H9 (cell line): Measurements from ENCODE around the gene PCLAF. TPM values are rescaled to one million over a fixed set of nuclear protein-coding genes. Genes with fewer than 3 reads are reported as not detected.

Experiments
- DNase-seq: peaks from one replicate; pipeline ENCODE4 v3.0.0-alpha.2; 2017
- H2AFZ ChIP-seq: one replicate; pipeline ENCODE4 v1.6.1; 2013; ENCODE audit warnings: mild to moderate bottlenecking, low read length, control low read depth, moderate library complexity
- H2AK5ac ChIP-seq: 2 replicates; pipeline ENCODE4 v1.6.1; 2013; ENCODE audit warnings: low read length, control low read depth, mixed read lengths; ENCODE audit not compliant: insufficient read length
- H2BK120ac ChIP-seq: one replicate; pipeline ENCODE4 v1.6.1; 2013; ENCODE audit warnings: low read depth, mild to moderate bottlenecking, low read length, control low read depth, inconsistent platforms; ENCODE audit not compliant: poor library complexity, severe bottlenecking
- H2BK12ac ChIP-seq: 2 replicates; pipeline ENCODE4 v1.6.1; 2013; ENCODE audit warnings: low read length, control low read depth, mixed read lengths, low read depth; ENCODE audit not compliant: insufficient read length
- H2BK15ac ChIP-seq: 2 replicates; pipeline ENCODE4 v1.6.1; 2013; ENCODE audit warnings: low read depth, low read length, control low read depth
- H2BK20ac ChIP-seq: one replicate; pipeline ENCODE4 v1.6.1; 2013; ENCODE audit warnings: low read depth, mild to moderate bottlenecking, low read length, control low read depth, inconsistent platforms; ENCODE audit not compliant: poor library complexity, severe bottlenecking
- H2BK5ac ChIP-seq: 2 replicates; pipeline ENCODE4 v1.6.1; 2013; ENCODE audit warnings: low read length, control low read depth, mixed read lengths; ENCODE audit not compliant: insufficient read length
- H3K14ac ChIP-seq: 2 replicates; pipeline ENCODE4 v1.6.1; 2013; ENCODE audit warnings: low read length, control low read depth; ENCODE audit not compliant: insufficient read depth
- H3K18ac ChIP-seq: 2 replicates; pipeline ENCODE4 v1.6.1; 2013; ENCODE audit warnings: low read depth, mild to moderate bottlenecking, mixed read lengths, low read length, control low read depth; ENCODE audit not compliant: insufficient read length
- H3K23ac ChIP-seq: 2 replicates; pipeline ENCODE4 v1.6.1; 2013; ENCODE audit warnings: low read length, control low read depth, mixed read lengths, low read depth; ENCODE audit not compliant: insufficient read length
- H3K23me2 ChIP-seq: 2 replicates; pipeline ENCODE4 v1.6.1; 2013; ENCODE audit warnings: low read depth, mild to moderate bottlenecking, mixed read lengths, low read length, control low read depth; ENCODE audit not compliant: insufficient read length, poor library complexity, severe bottlenecking
- H3K27ac ChIP-seq: 2 replicates; pipeline ENCODE4 v1.5.1; 2013; ENCODE audit warnings: low read length, control low read depth, mixed read lengths, low read depth; ENCODE audit not compliant: insufficient read length
- H3K27me3 ChIP-seq: 2 replicates; pipeline ENCODE4 v1.6.1; 2013; ENCODE audit warnings: low read length, control low read depth, inconsistent platforms; ENCODE audit not compliant: insufficient read depth
- H3K4ac ChIP-seq: 2 replicates; pipeline ENCODE4 v1.6.1; 2013; ENCODE audit warnings: low read depth, mild to moderate bottlenecking, control low read depth, inconsistent platforms, low read length, moderate library complexity
- H3K4me1 ChIP-seq: 2 replicates; pipeline ENCODE4 v1.6.1; 2013; ENCODE audit warnings: low read length, control low read depth, inconsistent platforms; ENCODE audit not compliant: insufficient read depth
- H3K4me2 ChIP-seq: 2 replicates; pipeline ENCODE4 v1.6.1; 2013; ENCODE audit warnings: low read length, control low read depth, mixed read lengths; ENCODE audit not compliant: insufficient read length, insufficient read depth
- H3K56ac ChIP-seq: 2 replicates; pipeline ENCODE4 v1.6.1; 2013; ENCODE audit warnings: low read depth, mild to moderate bottlenecking, mixed read lengths, low read length, control low read depth; ENCODE audit not compliant: insufficient read length
- H3K79me1 ChIP-seq: 2 replicates; pipeline ENCODE4 v1.6.1; 2013; ENCODE audit warnings: low read depth, mild to moderate bottlenecking, moderate library complexity, low read length, control low read depth, inconsistent platforms; ENCODE audit not compliant: insufficient read depth, poor library complexity, severe bottlenecking
- H3K79me2 ChIP-seq: 2 replicates; pipeline ENCODE4 v1.6.1; 2013; ENCODE audit warnings: low read length, control low read depth, inconsistent platforms; ENCODE audit not compliant: insufficient read depth
- H3K9ac ChIP-seq: 2 replicates; pipeline ENCODE4 v1.6.1; 2013; ENCODE audit warnings: low read length, control low read depth, mixed read lengths; ENCODE audit not compliant: insufficient read length; ENCODE audit errors: extremely low read depth
- H3K9me3 ChIP-seq: one replicate; pipeline ENCODE4 v1.6.1; 2013; ENCODE audit warnings: low read depth, low read length, inconsistent platforms; ENCODE audit not compliant: control insufficient read depth
- H3T11ph ChIP-seq: one replicate; pipeline ENCODE4 v1.6.1; 2013; ENCODE audit warnings: mild to moderate bottlenecking, low read length, control low read depth, inconsistent platforms
- H4K20me1 ChIP-seq: one replicate; pipeline ENCODE4 v1.6.1; 2013; ENCODE audit not compliant: control insufficient read depth, insufficient read length, insufficient read depth
- H4K5ac ChIP-seq: 2 replicates; pipeline ENCODE4 v1.6.1; 2013; ENCODE audit warnings: low read depth, mild to moderate bottlenecking, mixed read lengths, low read length, control low read depth; ENCODE audit not compliant: insufficient read length
- H4K8ac ChIP-seq: replicated peaks from 2 replicates; pipeline ENCODE4 v1.6.1; 2013; ENCODE audit warnings: low read length, control low read depth, mixed read lengths, low read depth; ENCODE audit not compliant: insufficient read length
- H4K91ac ChIP-seq: 2 replicates; pipeline ENCODE4 v1.6.1; 2013; ENCODE audit warnings: low read depth, mild to moderate bottlenecking, moderate library complexity, mixed read lengths, low read length, control low read depth; ENCODE audit not compliant: insufficient read length
- H3K27ac Mint-ChIP-seq, 3 experiments: 2 replicates in 2 of 3; 3 replicates in 1 of 3; pipeline ENCODE4 v1.8.0; 2020 to 2021; ENCODE audit warnings: mixed read lengths in 3 of 3, mild to moderate bottlenecking in 1 of 3, moderate library complexity in 1 of 3
- H3K27me3 Mint-ChIP-seq: 2 replicates; pipeline ENCODE4 v1.8.0; 2021; ENCODE audit warnings: low read depth, mild to moderate bottlenecking, moderate library complexity, mixed read lengths
- H3K36me3 Mint-ChIP-seq, 3 experiments: 2 replicates in 2 of 3; 3 replicates in 1 of 3; pipeline ENCODE4 v1.8.0; 2020 to 2021; ENCODE audit warnings: low read depth in 3 of 3, mixed read lengths in 3 of 3; ENCODE audit not compliant: insufficient read depth in 1 of 3
- H3K4me1 Mint-ChIP-seq, 2 experiments: 2 replicates each; pipeline ENCODE4 v1.8.0; 2020; ENCODE audit warnings: mixed read lengths in 2 of 2
- H3K4me3 Mint-ChIP-seq, 2 experiments: 2 replicates in 1 of 2; 3 replicates in 1 of 2; pipeline ENCODE4 v1.8.0; 2020 to 2021; ENCODE audit warnings: mild to moderate bottlenecking in 2 of 2, mixed read lengths in 2 of 2, moderate library complexity in 1 of 2
- H3K9me3 Mint-ChIP-seq, 2 experiments: 2 replicates in 1 of 2; 3 replicates in 1 of 2; pipeline ENCODE4 v1.8.0; 2020; ENCODE audit warnings: mild to moderate bottlenecking in 2 of 2, mixed read lengths in 2 of 2, moderate library complexity in 1 of 2
- WGBS: extraction: QIAGEN DNeasy Blood & Tissue Kit; methylation state at CpG from one replicate; pipeline ENCODE4 v1.1.7; 2013; ENCODE audit warnings: missing lambda C conversion rate, low lambda C conversion rate, mixed read lengths; ENCODE audit not compliant: insufficient read length; ENCODE audit errors: extremely low coverage; 5-methylcytosine and 5-hydroxymethylcytosine counted together
- total RNA-seq: library from RNA; stranded (reverse); gene quantifications from 2 replicates; pipeline ENCODE4 v1.2.1, GENCODE V29; 2021
- TF ChIP-seq, protein P1 (sequence below): fragments of 200-600 bp; sonication (generic); conservative IDR thresholded peaks from 3 replicates; pipeline ENCODE4 v1.8.0; 2021; ENCODE audit warnings: antibody characterized with exemption, mild to moderate bottlenecking

The PCLAF gene
- total RNA-seq, 1 experiment from 2014 or later, result 65.6 TPM

DNA sequence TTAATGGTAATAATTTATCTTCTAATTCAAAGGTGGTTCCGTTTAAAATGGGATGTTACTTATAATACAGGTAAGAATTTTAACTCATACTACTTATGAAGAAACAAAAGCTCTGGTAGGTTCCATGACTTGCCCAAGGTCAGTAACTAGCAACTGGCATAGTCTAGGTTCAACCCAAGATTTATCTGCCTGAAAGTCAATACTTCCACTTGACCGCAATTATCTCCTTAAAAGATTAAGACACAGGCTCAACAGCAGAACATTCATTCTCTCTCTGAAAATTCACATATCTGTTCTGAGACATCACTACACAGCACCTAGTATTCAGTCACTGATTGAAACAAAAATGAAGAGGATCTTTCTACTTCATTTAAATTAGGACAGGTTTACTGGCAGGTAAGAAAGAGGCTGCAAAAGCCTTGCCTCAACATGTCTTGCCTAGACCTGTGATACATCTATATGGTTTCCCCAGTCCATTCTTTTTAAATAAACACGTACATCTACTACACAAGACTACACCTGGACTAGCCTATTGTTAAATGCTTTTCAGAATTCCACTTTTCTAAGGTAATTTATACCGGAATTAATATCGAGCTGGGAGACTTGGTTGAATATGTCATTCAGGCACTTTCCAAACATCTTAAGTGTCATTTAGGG lies 26.4 kb downstream of the PCLAF start:
- H3K9ac ChIP-seq, result peak overlapping the region; percentile 89
- no peak overlapping the region for H4K8ac ChIP-seq
- no peak overlapping the region for H3K18ac ChIP-seq
- no peak overlapping the region for H2BK20ac ChIP-seq
- peak overlapping the region; percentile 94 to 98 for H3K4me3 Mint-ChIP-seq
- peaks cover 2% of the 10 kb centered on the region; the same call in 1 of the 2 replicates for H3K79me2 ChIP-seq
- no peaks in the 10 kb centered on the region for H3K27me3 ChIP-seq
- H3K79me1 ChIP-seq, result peaks cover 4% of the 10 kb centered on the region
- no peak overlapping the region for H3K23ac ChIP-seq
- no peak overlapping the region for H2AK5ac ChIP-seq
- no peak overlapping the region for H3K4ac ChIP-seq
- no peak for DNase-seq
- H3K27ac ChIP-seq, result no peak overlapping the region
- peaks cover 5% of the 10 kb centered on the region for H3K23me2 ChIP-seq
- no peaks in the 10 kb centered on the region for H3K9me3 Mint-ChIP-seq
- no peak overlapping the region for H2BK120ac ChIP-seq
- H2AFZ ChIP-seq, result no peak overlapping the region
- H3K14ac ChIP-seq, result peak overlapping the region; percentile 84; the same call in 1 of the 2 replicates
- WGBS, result no CpG with 5 or more reads among the region's 5 CpGs
- no peaks in the 10 kb centered on the region for H3K4me1 ChIP-seq
- no peak overlapping the region for H2BK12ac ChIP-seq
- no peak overlapping the region for H2BK15ac ChIP-seq
- H4K5ac ChIP-seq, result peak overlapping the region; percentile 49
- H4K91ac ChIP-seq, result no peak overlapping the region
- no peaks in the 10 kb centered on the region for H3K27me3 Mint-ChIP-seq
- TF ChIP-seq, protein P1, sequence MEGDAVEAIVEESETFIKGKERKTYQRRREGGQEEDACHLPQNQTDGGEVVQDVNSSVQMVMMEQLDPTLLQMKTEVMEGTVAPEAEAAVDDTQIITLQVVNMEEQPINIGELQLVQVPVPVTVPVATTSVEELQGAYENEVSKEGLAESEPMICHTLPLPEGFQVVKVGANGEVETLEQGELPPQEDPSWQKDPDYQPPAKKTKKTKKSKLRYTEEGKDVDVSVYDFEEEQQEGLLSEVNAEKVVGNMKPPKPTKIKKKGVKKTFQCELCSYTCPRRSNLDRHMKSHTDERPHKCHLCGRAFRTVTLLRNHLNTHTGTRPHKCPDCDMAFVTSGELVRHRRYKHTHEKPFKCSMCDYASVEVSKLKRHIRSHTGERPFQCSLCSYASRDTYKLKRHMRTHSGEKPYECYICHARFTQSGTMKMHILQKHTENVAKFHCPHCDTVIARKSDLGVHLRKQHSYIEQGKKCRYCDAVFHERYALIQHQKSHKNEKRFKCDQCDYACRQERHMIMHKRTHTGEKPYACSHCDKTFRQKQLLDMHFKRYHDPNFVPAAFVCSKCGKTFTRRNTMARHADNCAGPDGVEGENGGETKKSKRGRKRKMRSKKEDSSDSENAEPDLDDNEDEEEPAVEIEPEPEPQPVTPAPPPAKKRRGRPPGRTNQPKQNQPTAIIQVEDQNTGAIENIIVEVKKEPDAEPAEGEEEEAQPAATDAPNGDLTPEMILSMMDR, result no peak
- H3T11ph ChIP-seq, result no peak overlapping the region
- no peaks in the 10 kb centered on the region for H4K20me1 ChIP-seq
- peaks cover 0 to 2% (median 0%) of the 10 kb centered on the region in 3 experiments; a peak in 2 of 7 replicates for H3K36me3 Mint-ChIP-seq
- no peak overlapping the region for H3K56ac ChIP-seq
- H2BK5ac ChIP-seq, result no peak overlapping the region
- H3K9me3 ChIP-seq, result no peaks in the 10 kb centered on the region
- H3K4me2 ChIP-seq, result peak overlapping the region; percentile 98
- H3K27ac Mint-ChIP-seq, result peak overlapping the region; percentile 98 to 99 (median 98); a peak in 5 of 7 replicates
- peaks cover 12% of the 10 kb centered on the region in 2 experiments for H3K4me1 Mint-ChIP-seq
